ENCODE results near the gene OR2T3.
"Not testable (repeated sequence)": the region's sequence is repeated elsewhere in the genome, so short reads cannot be mapped to it uniquely, and the experiment has no call there.

OR2T3 gene

DNA sequence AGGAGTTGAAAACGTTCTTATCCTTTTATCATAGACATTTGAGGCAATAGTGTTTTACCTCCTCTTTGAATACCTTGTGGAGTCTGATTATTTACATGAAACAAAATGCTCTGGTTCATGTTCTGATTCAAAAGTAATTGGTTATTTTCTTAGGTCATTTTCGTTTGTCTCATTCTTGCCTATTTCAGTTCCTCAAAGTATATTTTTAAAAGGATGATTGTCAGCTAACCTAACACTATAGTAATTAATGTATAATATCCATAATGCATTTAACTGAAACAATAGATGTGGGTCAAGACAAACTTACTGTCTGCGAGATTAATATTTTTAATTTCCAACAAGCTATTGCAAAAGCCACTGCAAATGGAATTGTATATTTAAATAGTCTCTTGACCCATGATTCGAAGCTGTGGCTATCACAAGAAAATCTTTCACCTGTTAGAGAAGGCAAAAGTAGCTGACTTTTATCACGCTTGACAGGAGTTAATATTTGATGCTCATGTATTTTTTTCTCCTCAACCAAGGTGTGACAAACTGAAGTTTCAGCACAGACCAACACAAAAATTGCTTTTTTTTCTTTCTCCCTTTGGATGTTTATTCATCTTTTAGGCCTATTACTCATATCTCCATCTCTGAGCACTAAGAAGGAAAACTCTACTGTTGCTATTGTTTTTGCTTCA is 22.5 kb upstream of the OR2T3 start:
- DNase-seq (ENCODE audit: low read depth, low spot score); H3K4me3 ChIP-seq (ENCODE audit: low read depth, low read length); CTCF ChIA-PET; POLR2A ChIA-PET: not testable (repeated sequence)

DNA sequence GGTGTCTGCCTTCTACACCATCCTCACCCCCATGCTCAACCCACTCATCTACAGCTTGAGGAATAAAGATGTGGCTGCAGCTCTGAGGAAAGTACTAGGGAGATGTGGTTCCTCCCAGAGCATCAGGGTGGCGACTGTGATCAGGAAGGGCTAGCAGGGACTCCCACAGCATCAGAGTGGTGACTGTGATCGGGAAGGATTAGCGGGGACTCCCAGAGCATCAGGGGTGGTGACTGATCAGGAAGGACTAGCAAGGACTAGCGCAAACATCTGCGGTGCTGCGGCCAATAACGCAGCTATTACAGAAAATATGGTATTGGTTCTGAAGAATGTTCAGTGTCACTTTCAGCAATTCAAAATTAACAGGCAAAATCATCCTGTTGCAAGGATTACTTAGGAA is 19.5 kb upstream of the OR2T3 start:
- POLR2A ChIA-PET; H3K4me3 ChIP-seq (ENCODE audit: low read depth, low read length); DNase-seq (ENCODE audit: low read depth, low spot score); CTCF ChIA-PET: not testable (repeated sequence)

DNA sequence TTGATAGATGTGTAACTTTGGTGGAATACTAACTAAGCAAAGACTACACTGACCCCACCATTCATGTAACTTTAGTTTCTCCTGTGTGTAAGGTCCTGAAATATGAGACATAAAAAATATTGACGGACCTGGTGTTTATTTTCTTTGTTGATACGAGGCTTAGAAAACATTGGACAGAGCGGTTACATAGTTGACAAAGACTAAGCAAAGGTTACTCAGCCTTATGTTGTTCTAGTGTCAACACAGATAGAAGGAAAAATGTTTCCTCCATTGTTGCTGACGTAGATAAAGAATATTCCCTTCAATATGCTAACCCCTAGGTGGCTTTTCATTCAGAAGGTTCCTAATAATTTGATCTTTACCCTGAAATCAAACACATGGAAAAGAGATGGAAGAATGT is 18.1 kb upstream of the OR2T3 start:
- DNase-seq (ENCODE audit: low read depth, low spot score); CTCF ChIA-PET; POLR2A ChIA-PET; H3K4me3 ChIP-seq (ENCODE audit: low read depth, low read length): not testable (repeated sequence)

DNA sequence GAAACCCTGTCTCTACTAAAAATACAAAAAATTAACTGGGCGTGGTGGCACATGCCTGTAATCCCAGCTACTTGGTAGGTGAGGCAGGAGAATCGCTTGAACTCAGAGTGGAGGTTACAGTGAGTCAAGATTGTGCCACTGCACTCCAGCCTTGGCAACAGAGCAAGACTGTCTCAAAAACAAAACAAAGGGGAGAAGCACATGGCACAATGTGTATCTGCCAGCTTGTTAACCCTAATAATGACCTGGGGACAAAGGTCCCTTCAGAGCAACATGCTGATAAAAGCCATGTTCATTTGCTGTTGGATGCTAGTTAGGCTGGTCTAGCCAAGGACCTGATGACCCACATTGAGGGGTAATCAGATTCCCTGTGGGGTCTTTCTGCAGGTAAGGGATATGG is 16.5 kb upstream of the OR2T3 start:
- H3K4me3 ChIP-seq (ENCODE audit: low read depth, low read length); DNase-seq (ENCODE audit: low read depth, low spot score); CTCF ChIA-PET; POLR2A ChIA-PET: not testable (repeated sequence)

DNA sequence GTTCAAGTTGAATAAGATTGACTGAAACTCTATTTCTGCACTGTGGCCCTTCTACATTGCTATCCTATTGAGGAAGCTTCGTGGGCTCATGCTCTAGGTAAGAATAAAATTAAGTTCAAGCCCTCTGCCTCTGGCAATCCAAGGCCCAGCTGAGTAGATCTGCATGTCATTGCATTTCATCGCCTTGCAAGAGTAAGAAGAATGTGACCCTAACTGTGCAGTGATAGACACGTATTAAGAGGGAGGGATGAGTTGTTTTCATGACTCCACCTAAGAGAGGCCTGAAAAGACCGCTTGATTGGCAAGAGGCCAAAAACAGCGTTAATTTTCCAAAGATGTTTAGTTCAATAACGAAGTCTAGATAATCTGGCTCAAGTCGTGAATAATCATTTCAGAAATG is 14.0 kb upstream of the OR2T3 start:
- CTCF ChIA-PET; POLR2A ChIA-PET; DNase-seq (ENCODE audit: low read depth, low spot score): not testable (repeated sequence)

DNA sequence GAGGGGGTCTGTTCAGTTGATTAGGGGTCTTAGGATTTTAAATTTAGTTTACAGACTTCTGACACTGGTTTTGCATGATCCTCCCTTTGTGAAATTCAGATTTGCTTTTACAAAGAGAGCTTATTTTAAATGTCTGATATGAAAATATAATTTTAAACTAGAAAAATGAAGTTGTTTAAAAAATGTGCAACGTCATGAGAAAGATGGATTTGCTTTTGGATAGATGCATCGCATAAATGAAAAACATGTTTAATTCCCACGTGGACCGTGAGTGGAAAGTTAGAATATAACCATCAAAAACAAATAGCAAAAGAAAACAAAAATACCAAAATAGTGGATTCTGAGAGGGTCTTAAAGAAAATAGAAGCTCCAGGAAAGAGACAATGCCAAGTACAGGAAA is 2.0 kb upstream of the OR2T3 start:
- TF ChIP-seq, protein P1, sequence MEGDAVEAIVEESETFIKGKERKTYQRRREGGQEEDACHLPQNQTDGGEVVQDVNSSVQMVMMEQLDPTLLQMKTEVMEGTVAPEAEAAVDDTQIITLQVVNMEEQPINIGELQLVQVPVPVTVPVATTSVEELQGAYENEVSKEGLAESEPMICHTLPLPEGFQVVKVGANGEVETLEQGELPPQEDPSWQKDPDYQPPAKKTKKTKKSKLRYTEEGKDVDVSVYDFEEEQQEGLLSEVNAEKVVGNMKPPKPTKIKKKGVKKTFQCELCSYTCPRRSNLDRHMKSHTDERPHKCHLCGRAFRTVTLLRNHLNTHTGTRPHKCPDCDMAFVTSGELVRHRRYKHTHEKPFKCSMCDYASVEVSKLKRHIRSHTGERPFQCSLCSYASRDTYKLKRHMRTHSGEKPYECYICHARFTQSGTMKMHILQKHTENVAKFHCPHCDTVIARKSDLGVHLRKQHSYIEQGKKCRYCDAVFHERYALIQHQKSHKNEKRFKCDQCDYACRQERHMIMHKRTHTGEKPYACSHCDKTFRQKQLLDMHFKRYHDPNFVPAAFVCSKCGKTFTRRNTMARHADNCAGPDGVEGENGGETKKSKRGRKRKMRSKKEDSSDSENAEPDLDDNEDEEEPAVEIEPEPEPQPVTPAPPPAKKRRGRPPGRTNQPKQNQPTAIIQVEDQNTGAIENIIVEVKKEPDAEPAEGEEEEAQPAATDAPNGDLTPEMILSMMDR (IDR thresholded peaks at IDR 0.05; ENCODE audit: insufficient read depth, low read length, missing control alignments): no peak
- ChIA-PET CTCF (no interaction called here), POLR2A (no interaction called here)
- no peak for DNase-seq (ENCODE audit: low read depth, low spot score)
- H3K4me3 ChIP-seq (ENCODE audit: low read depth, low read length): no peak overlapping the region

More for the DNA sequence above, 14.0 kb upstream of the OR2T3 start:
- not testable (repeated sequence) for H3K4me3 ChIP-seq (ENCODE audit: low read depth, low read length)

DNA sequence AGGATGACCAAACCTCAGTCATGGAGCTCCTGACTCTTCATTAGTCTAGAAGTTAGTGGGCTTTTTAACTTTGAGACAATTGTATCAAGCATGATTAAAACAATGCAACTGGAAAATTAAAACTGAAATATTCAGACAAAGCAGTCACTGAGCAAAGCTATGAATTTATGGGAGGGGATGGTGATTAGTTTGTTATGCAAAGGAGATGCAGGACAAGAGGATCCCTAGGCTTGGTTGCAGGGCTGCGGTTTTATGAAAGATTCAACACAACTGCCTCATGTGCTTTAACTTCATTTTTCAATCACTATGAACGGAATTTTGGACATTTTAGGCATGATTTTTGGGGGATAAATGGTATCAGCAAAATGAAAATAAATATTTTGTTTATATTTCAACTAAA is 1.0 kb upstream of the OR2T3 start:
- POLR2A ChIA-PET; DNase-seq (ENCODE audit: low read depth, low spot score); H3K4me3 ChIP-seq (ENCODE audit: low read depth, low read length); CTCF ChIA-PET: not testable (repeated sequence)

DNA sequence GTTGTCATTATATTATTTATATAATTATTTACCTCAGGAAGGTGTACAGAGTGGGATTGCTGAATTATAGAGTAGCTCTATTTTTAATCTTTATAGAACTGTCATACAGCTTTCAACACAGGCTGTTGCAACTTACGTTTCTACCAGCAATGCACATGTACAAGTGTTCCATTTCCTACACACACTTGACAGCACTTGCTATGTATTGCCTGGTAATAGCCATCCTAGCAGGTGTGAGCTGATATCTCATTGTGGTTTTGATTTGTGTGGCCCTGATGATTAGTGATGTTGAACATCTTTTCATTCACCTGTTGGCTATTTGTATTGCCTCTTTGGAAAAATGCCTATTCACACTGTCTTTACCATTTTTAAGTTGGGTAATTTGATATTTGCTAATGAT is 2.5 kb downstream of the OR2T3 start:
- DNase-seq (ENCODE audit: low read depth, low spot score); POLR2A ChIA-PET; H3K4me3 ChIP-seq (ENCODE audit: low read depth, low read length); CTCF ChIA-PET: not testable (repeated sequence)

DNA sequence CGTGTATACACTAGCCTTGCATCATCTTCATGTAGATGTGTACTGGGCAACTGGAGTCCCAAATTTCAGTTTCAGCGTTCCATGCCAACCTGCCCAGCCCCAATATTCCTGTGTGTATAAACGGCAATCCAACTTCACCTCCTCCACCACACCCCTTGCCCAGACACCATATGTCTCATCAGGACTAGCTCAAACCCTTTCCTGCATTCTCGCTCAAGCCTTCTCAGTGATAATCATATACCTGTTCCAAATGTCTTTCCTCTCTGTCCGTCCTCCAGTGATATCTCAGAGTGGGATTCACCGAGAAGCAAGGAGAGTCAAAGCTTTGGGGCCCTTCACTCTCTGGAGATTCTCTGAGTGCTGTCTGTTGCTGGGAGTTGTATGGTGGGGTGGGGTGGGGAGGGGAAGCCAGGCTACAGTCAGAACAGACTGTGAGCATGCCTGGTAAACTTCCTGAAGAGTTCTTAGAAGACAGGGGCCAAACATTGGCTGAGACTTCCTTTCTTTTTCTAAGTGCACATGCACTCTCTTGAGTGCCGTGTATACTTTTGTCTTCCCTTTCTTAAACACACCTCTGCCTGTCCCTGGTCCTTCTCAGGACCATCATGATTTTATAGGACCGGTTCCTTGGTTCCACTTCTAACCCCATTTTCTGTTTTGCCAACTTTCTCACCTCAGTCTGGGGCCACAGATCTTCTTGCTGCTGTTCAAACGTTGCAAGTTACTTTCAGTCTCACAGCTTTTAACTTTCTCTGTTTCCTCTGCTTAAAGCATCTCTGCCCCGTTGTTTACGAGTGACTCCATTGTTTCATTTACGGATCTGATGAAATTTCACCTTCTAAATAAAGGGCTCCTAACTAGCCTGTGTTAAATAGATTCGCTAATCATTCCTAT is 8.8 kb downstream of the OR2T3 start:
- H3K4me3 ChIP-seq (ENCODE audit: low read depth, low read length); DNase-seq (ENCODE audit: low read depth, low spot score); CTCF ChIA-PET; POLR2A ChIA-PET: not testable (repeated sequence)

DNA sequence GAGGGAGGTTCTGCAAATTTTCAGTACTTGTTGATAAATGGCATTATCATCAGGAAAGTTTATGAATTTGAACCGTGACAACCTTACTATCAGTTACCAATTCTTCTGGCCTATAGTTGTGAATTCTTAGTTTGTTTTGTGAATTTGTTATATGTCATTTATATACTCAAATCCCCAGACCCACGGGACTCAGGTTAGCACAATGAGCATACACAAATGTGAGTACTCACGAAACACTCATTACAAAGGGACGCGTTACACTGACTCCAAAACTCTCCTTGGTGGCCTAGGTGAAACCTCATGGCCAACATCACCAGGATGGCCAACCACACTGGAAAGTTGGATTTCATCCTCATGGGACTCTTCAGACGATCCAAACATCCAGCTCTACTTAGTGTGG is 15.1 kb downstream of the OR2T3 start, which contains the start of gene OR2T5:
Gene OR2T5 (plus strand): TSS at position 301 of the 400 bp plus-strand sequence. CDS start 0 bp downstream, at position 301.
- CTCF ChIA-PET; DNase-seq (ENCODE audit: low read depth, low spot score); H3K4me3 ChIP-seq (ENCODE audit: low read depth, low read length); POLR2A ChIA-PET: not testable (repeated sequence)

DNA sequence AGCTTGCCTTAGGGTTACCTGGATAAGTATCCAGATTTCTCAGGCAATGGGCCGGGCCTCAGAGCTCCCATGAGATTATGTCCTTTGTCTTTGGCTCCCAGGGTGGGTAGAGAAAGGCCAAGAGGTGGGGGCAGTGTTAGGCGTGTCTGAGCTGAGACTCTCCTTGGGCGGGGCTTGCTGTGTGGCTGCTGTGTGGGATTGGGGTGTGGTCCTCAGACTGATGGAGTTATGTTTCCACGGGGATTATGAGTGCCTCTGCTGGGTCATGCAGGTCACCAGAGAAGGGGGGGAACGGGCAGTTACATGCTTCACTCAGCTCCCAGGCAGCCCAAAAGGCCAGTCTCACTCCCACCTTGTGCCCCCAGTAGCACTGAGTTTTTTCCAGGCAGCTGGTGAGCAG is 23.5 kb downstream of the OR2T3 start:
- H3K4me3 ChIP-seq (ENCODE audit: low read depth, low read length); CTCF ChIA-PET; POLR2A ChIA-PET; DNase-seq (ENCODE audit: low read depth, low spot score): not testable (repeated sequence)

DNA sequence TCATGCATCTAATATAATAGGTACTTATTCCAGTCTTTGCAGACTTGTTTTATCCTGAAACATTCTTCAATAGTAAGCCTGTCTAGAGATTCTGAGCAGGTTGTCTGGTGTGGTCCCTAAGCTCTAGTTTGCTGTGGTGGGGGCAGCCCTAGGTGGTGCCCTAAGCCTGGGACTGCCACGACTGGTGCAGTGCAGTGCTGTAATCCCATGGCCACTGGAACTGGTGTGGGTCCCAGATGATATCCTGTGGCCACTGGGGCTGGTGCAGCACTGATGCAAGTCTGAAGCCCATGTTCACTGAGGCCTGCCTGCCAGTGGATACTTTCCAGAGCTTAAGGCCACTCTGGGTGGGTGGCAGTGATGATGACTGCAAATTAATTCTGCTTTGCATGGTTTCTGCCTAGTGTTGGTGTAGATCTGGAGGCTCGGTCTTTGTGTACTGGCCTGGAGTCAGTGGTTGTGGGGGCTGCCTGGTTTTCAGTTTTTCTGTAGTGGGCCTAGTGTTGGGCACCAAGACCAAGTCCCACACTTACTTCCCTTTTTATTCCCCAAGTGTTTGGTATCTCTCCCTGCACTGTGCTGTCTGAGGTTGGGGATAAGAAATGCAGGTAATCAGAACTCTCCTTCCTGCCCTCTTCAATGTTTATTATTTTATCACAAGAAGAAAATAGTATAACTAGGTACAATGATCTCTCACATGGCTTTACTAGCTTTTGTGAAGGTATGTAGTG is 27.3 kb downstream of the OR2T3 start:
- POLR2A ChIA-PET; DNase-seq (ENCODE audit: low read depth, low spot score); H3K4me3 ChIP-seq (ENCODE audit: low read depth, low read length); CTCF ChIA-PET: not testable (repeated sequence)

DNA sequence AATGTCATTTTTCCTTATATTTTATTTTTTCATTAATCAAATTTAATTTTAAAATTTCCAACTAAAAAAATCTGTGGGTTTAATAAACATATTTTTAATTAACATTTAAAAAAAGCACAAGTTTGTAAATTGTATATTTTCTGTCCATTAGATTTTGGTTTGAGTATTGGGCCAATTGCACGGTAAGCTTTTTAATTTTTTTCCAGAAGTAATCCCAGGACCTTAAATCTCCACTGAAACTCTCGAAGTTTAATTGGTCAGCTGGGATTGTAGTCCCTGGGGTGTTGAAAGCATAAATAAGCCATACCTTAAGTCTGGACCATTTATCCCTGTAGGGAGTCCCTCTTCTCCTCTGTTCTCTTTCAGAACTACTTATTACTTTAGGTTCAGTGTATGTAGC is 34.6 kb downstream of the OR2T3 start, which contains the start of gene OR2G6:
Gene OR2G6 (plus strand): TSS at position 301 of the 400 bp plus-strand sequence. CDS start 13,574 bp downstream, outside the sequence.
- H3K4me3 ChIP-seq (ENCODE audit: low read depth, low read length); DNase-seq (ENCODE audit: low read depth, low spot score); POLR2A ChIA-PET; CTCF ChIA-PET: not testable (repeated sequence)

DNA sequence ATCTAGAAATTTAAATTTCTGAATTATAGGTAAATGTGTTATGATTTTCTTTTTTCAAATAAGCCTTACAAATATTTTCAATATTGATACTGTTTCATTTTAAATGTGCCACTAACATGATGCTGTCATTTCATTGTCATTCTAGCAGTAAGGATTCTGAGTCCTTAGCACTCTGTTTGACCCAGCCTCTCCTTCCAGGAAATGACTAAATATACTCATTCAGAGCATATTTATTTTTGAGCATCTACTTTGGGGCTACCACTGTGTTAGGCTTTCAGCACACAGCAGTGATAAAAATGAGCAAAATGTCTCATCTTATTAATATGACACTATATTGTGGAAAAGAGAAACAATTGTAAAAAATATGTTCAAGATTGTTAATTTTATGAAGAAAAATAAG is 37.1 kb downstream of the OR2T3 start:
- CTCF ChIA-PET; DNase-seq (ENCODE audit: low read depth, low spot score); POLR2A ChIA-PET; H3K4me3 ChIP-seq (ENCODE audit: low read depth, low read length): not testable (repeated sequence)

Measured in AG04449 (cell line).